H1 (cell line): ENCODE measurements around the gene RAP2C. TPM values are rescaled to one million over a fixed set of nuclear protein-coding genes. Genes with fewer than 3 reads are reported as not detected.

Experiments used
- polyA plus RNA-seq, 7 experiments: library from polyadenylated mRNA; depleted of rRNA in 3 of 7; stranded (reverse) in 5 of 7; unstranded in 2 of 7; fragments of >200 nt in 5 of 7; fragments of 200-250 nt in 2 of 7; gene quantifications; 1 replicate in 5 of 7; 2 replicates in 1 of 7; 4 replicates in 1 of 7; pipeline versions ENCODE4 v1.2.1 to v1.2.3, GENCODE V29; 2011 to 2013; ENCODE audit warnings: missing spikeins in 2 of 7, mixed read lengths in 2 of 7
- total RNA-seq: library from RNA; stranded (reverse); fragmentation: NEBNext Ultra II Directional; extraction: Animal tissue kit (Norgen Biotek cat#: 25700); gene quantifications from 2 replicates; pipeline ENCODE4 v1.2.1, GENCODE V29; 2021
- TF ChIP-seq, protein P1 (sequence below), 3 experiments: IDR thresholded peaks; 1 replicate in 2 of 3; 2 replicates in 1 of 3; pipeline versions ENCODE4 v1.5.1 to v1.6.1; 2011; ENCODE audit warnings: low read length in 3 of 3, mild to moderate bottlenecking in 3 of 3, inconsistent platforms in 2 of 3, low read depth in 1 of 3, moderate library complexity in 1 of 3; ENCODE audit not compliant: insufficient read depth in 1 of 3; ENCODE audit errors: control extremely low read depth in 1 of 3

RAP2C gene
- total and polyA plus RNA-seq, 2 of the 8 experiments (the other 6 are each of a cell fraction or from before 2014, with no cell fraction given), result 4.7 to 20.5 TPM

DNA sequence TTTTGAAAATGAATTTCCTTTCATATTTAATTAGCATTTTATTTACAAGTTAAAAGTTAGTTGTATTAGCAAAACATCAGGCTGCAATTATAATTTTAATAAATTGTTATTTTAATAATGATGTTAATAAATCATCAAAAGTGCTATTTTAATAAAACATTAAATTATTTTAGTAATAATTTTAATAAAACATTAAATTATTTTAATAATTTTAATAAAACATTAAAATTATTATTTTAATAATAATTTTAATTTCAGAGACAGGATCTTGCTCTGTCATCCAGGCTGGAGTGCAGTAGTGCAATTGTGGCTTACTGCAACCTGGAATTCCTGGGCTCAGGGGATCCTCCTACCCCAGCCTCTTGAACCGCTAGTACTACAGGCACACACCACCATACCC is 10.8 kb downstream of the RAP2C start (continued):
- TF ChIP-seq, protein P1, sequence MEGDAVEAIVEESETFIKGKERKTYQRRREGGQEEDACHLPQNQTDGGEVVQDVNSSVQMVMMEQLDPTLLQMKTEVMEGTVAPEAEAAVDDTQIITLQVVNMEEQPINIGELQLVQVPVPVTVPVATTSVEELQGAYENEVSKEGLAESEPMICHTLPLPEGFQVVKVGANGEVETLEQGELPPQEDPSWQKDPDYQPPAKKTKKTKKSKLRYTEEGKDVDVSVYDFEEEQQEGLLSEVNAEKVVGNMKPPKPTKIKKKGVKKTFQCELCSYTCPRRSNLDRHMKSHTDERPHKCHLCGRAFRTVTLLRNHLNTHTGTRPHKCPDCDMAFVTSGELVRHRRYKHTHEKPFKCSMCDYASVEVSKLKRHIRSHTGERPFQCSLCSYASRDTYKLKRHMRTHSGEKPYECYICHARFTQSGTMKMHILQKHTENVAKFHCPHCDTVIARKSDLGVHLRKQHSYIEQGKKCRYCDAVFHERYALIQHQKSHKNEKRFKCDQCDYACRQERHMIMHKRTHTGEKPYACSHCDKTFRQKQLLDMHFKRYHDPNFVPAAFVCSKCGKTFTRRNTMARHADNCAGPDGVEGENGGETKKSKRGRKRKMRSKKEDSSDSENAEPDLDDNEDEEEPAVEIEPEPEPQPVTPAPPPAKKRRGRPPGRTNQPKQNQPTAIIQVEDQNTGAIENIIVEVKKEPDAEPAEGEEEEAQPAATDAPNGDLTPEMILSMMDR (IDR thresholded peaks at IDR 0.05; ENCODE audit: control extremely low read depth in 1 of 3, insufficient read depth in 1 of 3, low read depth in 1 of 3, low read length in 3 of 3), result no peak
- TF ChIP-seq, all 59 proteins: peak for 0
